Gastrocnemius medialis (tissue), 4 donors: ENCODE measurements around the gene FBXO2.

Source experiments
- POLR2A ChIP-seq, 2 donors: fragments of 450-650 bp; IDR thresholded peaks; one replicate each; pipeline ENCODE4 v1.6.1; 2017; ENCODE audit warnings: antibody characterized with exemption in 2 of 2, mild to moderate bottlenecking in 2 of 2, moderate library complexity in 2 of 2
- TF ChIP-seq, protein P1 (sequence below), 5 experiments: fragments of 450-650 bp in 3 of 5; fragments of 200-600 bp in 2 of 5; sonication (generic) in 2 of 5; IDR thresholded peaks in 4 of 5; conservative IDR thresholded peaks in 1 of 5; 1 replicate in 4 of 5; 2 replicates in 1 of 5; pipeline ENCODE4 v1.5.1; 2016 to 2019; ENCODE audit warnings: antibody characterized with exemption in 5 of 5, mild to moderate bottlenecking in 3 of 5, moderate library complexity in 3 of 5

GRCh38 chr1:11691928-11692711, 37.9 kb upstream of the FBXO2 start:
- TF ChIP-seq, protein P1, sequence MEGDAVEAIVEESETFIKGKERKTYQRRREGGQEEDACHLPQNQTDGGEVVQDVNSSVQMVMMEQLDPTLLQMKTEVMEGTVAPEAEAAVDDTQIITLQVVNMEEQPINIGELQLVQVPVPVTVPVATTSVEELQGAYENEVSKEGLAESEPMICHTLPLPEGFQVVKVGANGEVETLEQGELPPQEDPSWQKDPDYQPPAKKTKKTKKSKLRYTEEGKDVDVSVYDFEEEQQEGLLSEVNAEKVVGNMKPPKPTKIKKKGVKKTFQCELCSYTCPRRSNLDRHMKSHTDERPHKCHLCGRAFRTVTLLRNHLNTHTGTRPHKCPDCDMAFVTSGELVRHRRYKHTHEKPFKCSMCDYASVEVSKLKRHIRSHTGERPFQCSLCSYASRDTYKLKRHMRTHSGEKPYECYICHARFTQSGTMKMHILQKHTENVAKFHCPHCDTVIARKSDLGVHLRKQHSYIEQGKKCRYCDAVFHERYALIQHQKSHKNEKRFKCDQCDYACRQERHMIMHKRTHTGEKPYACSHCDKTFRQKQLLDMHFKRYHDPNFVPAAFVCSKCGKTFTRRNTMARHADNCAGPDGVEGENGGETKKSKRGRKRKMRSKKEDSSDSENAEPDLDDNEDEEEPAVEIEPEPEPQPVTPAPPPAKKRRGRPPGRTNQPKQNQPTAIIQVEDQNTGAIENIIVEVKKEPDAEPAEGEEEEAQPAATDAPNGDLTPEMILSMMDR (IDR thresholded peaks at IDR 0.05 in 4 of 5, conservative IDR thresholded peaks at IDR 0.05 in 1 of 5): no peak
- TF ChIP-seq POLR2A (IDR thresholded peaks at IDR 0.05): no peak
